HG02970 (cell line): ENCODE data around the gene SSNA1.

Source experiments
- ATAC-seq: cut with Tn5 transposase; IDR thresholded peaks from one replicate; pipeline ENCODE4 v1.9.1; 2021; ENCODE audit warnings: mild to moderate bottlenecking, moderate library complexity, moderate number of reproducible peaks; ENCODE audit not compliant: unreplicated experiment, low FRiP score

Gene SSNA1

DNA sequence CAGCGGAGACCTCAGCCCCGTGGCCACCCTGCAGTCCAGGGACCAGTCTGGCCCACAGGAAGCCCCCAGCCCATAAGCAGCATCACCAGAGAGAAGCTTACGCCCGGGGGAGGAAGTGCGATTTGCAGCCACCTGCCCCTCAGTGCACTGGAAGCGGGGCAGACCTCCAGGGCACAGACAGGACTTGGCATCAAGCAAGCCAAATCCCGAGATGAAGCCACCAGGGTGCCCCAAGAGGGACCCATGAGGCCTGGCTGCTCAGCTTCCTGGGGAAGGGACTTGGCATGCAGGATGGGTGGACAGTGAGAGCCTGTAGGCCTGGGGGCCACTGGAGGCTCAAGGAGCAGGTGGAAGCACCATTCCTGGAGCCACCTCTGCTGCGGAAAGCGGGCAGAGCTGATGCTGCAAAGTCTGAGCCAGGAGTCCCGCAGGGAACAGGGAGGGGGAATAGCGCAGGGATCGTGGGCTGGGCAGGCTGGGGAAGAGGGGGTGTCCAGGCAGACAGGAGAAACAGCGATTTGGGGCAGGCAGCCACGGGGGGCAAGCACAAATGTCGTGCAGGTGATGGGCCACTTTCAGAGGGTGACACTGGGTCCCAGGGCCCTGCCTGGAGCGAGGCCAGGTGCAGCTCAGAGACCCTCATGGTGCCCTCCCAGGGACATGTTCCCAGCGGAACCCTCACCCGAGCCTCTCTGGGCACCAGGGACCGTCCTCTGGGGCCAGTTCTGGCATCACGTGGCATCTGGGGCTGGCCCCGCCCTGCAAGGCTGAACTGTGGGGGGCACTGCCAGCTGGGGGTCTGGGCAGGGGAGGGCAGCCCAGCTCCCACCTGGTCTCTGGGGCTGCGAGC is 21.9 kb upstream of the SSNA1 start:
- ATAC-seq: no peak

DNA sequence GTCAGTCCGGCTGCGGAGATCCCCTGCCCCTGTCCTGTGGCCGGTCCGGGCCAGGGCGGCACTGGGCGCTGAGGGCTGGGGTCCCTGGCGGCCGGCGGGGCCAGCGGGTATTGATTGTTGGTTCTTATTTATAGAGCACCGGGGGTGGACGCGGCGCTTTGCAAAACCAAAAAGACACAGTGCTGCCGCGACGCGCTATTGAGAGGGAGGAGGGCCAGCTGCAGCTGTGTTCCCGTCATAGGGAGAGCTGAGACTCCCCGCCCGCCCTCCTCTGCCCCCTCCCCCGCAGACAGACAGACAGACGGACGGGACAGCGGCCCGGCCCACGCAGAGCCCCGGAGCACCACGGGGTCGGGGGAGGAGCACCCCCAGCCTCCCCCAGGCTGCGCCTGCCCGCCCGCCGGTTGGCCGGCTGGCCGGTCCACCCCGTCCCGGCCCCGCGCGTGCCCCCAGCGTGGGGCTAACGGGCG is 21.2 kb upstream of the SSNA1 start:
- ATAC-seq: no peak

DNA sequence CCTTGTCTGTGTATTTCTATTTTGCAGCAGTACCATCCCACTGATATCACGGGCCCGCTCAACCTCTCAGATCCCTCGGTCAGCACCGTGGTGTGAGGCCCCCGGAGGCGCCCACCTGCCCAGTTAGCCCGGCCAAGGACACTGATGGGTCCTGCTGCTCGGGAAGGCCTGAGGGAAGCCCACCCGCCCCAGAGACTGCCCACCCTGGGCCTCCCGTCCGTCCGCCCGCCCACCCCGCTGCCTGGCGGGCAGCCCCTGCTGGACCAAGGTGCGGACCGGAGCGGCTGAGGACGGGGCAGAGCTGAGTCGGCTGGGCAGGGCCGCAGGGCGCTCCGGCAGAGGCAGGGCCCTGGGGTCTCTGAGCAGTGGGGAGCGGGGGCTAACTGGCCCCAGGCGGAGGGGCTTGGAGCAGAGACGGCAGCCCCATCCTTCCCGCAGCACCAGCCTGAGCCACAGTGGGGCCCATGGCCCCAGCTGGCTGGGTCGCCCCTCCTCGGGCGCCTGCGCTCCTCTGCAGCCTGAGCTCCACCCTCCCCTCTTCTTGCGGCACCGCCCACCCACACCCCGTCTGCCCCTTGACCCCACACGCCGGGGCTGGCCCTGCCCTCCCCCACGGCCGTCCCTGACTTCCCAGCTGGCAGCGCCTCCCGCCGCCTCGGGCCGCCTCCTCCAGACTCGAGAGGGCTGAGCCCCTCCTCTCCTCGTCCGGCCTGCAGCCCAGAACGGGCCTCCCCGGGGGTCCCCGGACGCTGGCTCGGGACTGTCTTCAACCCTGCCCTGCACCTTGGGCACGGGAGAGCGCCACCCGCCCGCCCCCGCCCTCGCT is 20.5 kb upstream of the SSNA1 start:
- ATAC-seq: no peak

DNA sequence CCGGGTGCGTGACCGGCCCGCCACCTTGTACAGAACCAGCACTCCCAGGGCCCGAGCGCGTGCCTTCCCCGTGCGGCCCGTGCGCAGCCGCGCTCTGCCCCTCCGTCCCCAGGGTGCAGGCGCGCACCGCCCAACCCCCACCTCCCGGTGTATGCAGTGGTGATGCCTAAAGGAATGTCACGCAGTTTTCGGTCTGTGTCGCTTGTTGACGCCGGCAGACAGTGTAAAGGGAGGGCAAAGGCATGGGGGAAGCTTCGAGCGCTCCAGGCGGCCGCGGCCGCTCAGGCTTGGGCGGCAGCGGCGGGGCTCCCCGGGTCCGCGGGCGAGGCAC is 19.9 kb upstream of the SSNA1 start:
- no peak for ATAC-seq

DNA sequence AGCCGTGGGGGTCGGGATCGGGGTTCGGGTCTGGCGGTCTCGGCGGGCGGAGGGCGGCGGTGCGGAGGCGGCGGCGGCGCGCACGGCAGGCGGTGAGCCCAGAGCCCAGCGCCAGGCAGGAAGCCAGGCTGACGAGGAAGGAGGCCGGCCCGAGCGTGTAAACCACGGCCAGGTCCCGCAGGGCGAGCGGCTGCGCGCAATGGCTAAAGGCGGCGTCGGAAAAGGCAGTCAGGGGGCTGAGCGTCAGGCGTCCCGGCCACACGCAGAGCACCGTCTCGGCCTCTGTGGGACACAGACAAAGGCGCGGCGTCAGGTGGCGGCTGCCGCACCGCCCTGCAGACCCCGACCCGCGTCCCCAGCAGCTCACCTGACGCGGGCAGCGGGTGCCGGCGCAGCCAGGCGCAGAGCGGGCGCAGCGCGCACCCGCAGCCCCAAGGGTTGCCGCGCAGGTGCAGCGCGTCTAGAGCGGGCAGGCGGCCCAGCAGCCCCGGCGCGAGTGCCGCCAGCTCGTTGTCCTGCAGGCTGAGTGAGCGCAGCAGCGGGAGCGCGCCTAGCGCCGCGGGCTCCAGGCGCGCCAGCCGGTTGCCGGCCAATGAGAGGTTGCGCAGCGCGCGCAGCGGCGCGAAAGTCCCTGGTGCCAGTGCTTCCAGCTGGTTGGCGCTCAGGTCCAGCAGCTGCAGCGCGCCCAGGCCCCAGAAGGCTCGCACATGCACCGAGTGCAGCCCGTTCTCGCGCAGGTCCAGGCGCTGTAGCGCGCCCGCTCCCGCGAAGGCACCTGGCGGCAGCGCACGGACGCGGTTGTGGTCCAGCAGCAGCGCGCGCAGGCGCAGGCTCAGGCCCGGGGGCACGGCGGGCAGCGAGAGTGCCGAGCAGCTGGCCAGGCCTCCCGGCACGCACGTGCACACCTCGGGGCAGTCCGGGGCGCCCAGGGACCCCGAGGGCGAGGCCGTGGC is 19.3 kb upstream of the SSNA1 start:
- ATAC-seq: no peak

DNA sequence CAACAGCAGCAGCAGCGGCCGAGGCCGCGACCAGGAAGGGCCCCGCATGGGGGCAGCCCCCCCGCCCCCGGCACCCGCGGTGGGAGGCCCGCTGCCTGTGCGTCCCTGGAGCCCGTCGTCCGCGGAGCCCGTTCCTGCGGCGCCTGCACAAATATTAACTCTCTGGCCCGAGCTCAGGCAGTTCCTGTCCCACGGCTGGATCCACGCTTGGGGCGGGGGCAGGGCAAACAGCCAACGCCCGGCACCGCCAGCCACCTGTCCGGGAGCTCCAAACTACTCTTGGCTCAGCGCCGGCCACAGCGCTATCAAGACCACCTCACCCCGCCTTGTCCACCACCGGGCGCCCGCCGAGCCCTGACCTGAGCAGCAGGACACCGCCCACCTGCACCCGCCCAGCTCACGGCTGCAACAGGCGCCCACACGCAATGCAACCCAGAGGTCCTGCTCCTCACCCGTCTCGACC is 18.5 kb upstream of the SSNA1 start, which contains the start of gene LRRC26:
Gene LRRC26, minus strand, starts transcription at position 156 of the 463 bp plus-strand sequence. Its CDS starts 108 bp downstream, at position 48.
- ATAC-seq: no peak

DNA sequence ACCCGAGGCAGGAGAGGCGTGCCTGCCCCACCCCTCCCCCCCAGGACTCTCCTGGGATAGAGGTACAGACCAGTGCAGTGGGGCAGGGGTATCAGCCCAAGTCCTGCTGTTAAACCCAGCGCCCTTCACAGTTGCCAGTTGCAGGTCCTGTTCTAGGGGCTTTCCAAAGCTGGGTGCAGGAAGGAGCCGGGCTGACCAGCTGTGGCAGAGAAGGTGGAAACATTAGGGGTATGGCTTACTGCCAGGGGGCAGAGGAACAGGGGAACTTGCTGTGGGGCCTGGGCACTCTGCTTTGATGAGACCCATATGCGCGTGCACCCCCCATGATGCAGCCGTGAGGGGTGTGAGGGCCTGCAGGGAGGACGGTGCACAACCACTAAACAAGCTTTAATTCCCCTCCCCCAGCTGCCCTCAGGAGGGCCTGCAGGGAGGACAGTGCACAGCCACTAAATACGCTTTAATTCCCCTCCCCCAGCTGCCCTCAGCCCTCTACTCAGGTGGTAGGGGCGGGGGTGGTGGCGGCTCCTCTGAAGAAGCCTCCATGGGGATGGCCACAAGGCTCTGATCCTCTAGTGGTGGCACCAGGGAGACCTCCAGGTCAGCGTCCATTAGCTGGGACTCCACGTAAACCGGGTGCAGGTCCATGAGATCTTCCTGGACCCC is 17.9 kb upstream of the SSNA1 start:
- no peak for ATAC-seq

DNA sequence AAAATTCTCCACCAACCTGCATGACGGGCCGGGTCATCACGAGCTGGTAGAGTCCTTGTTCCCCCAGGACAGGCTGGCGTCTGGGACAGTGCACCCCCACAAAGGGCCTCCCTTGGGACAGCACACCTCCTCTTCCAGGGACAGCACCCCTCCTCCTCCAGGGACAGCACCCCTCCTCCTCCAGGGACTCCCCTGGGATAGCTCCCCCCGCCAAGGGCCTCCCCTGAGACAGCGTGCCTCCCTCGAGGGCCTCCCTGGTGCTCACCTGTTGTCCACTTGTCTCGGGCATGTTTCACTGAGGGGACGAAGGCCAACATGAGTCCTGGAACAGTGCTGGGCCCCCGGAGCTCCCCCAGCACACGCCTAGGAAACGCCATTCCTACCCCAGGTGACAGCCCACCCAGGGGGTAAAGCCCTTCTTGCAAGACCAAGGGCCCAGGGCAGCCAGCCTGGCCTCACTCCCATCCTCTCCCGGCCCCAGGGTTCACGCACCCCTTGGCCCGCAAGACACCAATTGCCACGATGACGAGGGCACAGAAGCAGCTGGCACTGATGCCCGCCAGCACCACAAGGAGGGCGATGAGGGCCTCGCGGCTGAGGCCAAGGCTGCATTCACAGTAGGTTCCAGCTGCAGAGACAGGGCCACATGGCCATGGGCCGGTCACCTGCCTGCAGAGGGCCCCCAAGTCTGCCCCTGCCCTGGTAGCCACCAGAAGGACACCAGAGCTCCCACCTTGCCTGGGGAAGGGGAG is 17.2 kb upstream of the SSNA1 start:
- no peak for ATAC-seq

DNA sequence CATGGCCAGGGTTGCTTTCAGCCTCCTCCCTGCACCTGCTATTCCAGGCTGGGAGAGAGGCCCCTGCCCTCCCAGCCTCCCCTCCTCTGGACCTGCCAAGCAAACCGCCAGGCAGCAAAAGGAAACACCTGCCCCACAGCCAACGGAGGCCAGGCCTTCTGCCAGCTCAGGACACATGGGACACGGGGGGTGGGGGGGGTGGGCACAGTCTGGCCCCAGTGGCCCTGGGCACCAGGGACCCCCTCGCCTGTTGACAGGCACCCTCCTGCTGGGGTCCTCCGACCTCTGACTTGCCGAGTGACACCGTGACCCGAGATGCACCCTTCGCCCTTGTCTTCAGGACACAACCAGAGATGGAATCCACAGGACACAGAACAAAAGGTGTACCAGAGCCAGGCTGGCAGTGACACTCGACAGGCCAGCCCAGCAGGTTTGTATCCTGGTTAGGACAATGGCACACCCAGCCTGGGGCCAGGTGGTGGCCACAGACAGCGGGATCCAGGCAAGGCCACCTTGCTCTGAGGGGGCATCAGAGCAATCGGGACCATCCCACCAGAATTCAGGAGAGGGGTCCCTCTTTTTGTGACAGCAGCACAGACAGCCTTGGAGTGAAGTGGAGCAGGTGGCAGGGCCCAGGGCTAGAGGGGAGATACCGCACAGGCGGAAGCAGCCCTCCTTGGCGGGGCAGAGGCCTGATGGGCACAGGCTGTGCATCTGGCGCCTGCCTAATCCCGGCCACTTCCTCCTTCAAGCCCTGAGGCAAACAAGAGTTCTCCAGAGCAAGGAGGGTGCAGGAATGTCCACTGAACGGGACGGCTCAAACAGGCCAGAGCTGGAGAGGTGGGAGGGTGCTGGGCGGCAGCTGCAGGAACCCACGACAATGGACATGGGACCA is 15.3 kb upstream of the SSNA1 start:
- no peak for ATAC-seq

DNA sequence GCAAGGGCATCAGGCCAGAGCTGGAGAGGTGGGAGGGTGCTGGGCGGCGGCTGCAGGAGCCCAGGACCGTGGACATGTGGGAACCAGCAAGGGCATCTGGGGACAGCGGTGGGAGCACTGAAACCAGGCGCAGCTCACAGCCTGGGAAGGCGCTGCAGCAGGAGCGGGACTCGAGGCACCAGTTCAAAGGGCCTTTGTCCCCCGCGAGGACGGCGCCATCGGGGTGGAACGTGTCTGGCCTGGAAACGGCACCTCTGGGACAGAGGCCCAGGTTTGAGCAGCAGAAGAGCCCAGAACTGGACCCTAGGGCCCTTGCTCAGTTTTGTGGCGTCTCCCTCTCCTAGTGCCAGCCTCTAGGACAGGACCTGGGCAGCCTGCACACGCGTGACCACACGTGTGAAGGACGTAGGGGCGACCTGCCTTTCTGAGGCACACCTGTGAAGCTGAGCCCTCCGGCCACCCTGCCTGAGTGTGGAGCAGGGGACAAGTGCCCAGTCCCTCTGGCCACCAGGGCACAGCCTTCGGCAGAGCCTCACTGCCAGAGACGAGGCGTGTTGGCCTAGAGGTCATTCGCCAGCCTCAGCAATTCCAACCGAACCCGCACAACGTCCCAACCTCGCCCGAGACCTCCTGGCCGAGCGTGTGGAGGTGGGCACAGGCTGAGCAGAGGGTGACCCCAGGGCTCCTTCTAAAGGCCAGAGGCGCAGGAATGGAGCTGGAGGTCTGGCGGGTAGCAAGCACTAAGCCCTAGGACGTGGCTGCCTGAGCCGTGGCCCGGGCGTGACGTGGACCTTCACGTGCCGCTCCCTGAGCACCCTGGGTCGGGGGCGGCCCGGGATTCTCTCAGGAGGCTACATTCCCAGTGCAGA is 14.4 kb upstream of the SSNA1 start:
- no peak for ATAC-seq

DNA sequence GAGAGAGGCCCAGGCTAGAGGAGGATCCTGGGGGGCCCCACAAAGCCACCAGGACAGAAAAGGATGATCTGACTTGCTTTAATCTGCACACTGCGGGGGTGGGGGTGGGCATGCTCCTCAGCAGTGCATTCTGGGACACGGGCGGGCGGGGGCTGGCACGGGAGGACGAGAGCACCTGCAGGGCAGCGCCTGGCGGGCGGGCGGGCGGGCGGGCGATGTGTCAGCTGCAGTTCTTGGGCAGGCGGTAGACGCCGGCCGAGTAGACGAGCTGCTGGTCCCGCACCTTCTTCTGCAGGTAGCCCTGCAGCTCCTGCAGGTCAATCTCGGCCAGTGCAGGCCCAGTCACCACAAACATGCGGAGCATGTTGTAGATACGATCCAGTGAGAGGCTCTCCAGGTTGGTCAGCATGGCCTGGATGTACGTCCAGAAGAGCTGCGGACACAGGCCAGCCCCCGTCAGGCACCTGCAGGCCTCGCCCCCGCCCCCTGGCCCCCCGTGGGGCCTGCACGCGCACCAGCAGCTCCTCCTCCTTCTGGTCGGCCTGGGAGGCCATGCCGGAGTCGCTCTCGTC is 13.7 kb upstream of the SSNA1 start:
- ATAC-seq: no peak

DNA sequence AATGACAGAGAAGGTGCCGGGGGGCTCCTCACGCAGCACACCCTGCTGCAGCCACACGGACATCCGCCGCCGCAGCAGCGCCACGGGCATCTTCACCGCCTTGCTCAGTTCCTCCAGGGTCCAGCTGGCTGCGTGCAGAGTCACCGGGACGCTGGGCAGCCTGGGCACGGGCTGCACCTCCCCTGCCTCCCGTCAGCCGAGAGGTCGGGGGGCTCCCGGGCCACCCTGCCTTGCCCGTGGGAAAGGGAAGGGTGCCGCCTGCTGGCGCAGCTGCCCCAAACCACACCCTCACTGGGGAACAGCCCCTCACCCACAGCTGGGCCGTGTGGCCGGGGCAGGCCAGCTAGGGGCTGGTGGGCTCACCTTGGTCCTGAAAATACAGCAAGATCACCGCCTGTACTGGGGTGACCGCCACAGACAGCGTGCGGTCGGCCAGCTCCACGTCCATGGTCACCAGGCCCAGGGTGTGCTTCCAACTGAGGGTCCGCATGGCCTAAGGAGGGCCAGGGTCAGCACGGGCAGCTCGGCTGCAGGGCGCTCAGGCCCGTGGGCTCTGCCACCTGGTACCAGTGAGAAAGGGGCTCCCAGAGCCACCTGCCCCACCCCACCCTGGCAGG is 13.0 kb upstream of the SSNA1 start:
- ATAC-seq: no peak

DNA sequence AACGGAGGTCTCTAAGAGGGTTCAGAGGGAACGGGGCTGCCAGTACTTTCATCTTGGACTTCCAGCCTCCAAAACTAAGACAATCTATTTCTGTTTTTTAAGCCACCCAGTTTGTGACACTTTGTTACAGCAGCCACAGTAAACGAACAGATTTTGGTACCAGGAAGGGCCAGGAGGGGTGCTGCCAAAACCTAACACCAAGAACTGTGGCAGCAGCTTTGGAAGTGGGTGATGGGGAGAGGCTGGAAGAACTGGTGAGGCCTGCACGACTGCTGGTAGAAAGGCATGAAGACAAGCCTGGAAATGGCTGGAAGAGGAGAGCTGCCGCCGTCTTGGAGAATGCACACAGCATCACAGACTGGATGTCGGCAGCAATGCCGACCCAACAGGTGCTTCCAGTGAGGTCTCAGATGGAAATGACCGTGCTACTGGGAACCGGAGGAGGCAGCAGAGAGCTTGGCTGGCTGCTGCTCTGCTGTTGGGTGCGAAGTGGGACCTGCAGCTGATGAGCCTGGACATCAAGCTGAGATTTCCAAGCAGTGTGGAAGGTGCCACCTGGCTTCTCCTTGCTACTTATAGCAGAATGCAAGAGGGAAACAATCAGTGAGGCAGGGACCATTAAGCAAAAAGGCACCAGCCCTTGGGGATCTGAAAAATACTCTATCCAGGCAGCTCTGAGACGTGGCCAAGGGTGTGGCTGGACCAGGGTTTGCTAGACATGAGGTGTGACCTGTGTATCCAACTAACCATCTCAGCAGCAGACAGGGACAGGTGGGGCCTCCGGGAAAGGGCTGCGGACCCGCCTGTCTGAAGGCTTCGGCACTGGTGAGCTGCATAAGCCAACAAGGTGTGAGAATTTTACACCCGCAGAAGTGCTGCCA is 11.9 kb upstream of the SSNA1 start:
- ATAC-seq: no peak

DNA sequence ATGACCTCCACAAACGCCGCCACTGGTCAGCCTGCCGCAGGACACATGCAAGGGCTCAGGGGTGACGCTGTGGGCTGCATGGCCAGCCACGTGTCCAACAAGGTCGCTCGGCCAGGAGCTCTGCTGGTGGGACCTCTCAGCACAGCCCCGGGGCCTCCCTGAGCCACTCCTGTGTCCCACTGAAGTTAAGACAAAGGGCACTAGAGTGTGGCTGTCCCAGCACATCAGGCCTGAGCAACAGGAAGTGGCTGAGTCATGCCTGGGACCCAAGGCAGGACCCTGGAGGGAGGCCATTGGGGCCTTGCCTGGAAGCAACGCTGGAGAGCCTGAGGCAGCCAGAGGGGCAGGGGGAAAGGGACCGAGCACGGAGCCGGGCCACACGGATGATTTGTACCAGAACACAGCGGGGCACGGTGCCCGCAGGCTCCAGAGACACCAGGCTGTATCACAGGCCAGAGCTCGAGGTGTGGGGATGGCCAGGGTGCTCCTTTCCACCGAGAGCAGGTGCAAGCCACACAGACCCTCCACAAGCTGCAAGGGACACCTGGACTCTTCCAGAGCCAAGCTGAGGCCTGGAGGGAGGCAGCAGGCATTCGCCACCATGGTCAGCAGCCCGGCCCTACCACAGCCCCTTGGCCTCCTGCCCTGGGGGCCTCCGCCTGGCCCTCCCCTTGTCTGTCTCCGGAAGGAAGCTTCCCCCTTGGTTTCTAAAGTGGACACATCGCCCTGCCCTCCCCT is 10.1 kb upstream of the SSNA1 start:
- no peak for ATAC-seq
